Measurements from ENCODE around the gene TMBIM4.

DNA sequence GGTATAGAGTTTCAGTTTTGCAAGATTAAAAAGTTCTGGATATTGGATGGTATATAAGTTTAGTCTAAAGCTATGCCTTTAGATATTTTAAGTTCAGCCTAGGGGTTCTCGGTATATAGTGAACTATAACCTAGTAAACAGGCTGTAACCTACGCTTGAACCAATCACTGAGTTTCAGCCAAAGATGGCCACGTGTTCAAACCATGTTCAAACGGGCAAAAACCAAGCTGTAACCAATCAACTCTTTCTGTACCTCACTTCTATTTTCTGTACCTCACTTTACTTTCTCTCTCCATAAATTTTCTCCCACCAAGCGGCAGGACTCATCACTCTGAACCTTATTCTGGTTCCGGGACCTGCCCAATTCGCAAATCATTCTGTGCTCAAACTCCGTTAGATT lies 1.4 kb downstream of the TMBIM4 start:
- TF ChIP-seq CTCF (conservative IDR thresholded peaks at IDR 0.05; ENCODE audit: low read length) (no peak), EZH2phosphoT487 (IDR thresholded peaks at IDR 0.05; ENCODE audit: borderline replicate concordance, low read depth, low read length) (no peak)
